Activated CD8-positive, alpha-beta T cell treated with anti-CD3 and anti-CD28 coated beads for 36 hours (primary cell): ENCODE measurements around the gene HM13. TPM values are rescaled to one million over a fixed set of nuclear protein-coding genes. Genes with fewer than 3 reads are reported as not detected.

Experiments used
- ATAC-seq: fragments of 200-7000 bp; cut with Tn5 transposase; one replicate; pipeline ENCODE4 v1.10.0; 2021; ENCODE audit warnings: mild to moderate bottlenecking, moderate library complexity
- CTCF ChIA-PET: fragments of 350-600 bp; sonication (Branson Sonifier 250); formaldehyde crosslinking; loops from one replicate; lab custom pipeline; 2021; ENCODE audit warnings: antibody characterized with exemption; lab: Charles Lee
- POLR2A ChIA-PET: fragments of 350-600 bp; sonication (Branson Sonifier 250); formaldehyde crosslinking; loops from one replicate; lab custom pipeline; 2021; ENCODE audit warnings: antibody characterized with exemption; lab: Charles Lee
- DNase-seq: peaks from one replicate; pipeline ENCODE4 v3.0.0-alpha.2; 2020
- H3K27ac Mint-ChIP-seq: one replicate; pipeline ENCODE4 v1.8.0; 2021; ENCODE audit warnings: mild to moderate bottlenecking, mixed read lengths
- H3K27me3 Mint-ChIP-seq: one replicate; pipeline ENCODE4 v1.8.0; 2021; ENCODE audit warnings: mixed read lengths
- H3K36me3 Mint-ChIP-seq: one replicate; pipeline ENCODE4 v1.8.0; 2021; ENCODE audit warnings: low read depth, mixed read lengths
- H3K4me1 Mint-ChIP-seq: one replicate; pipeline ENCODE4 v1.8.0; 2021; ENCODE audit warnings: low read depth, mixed read lengths
- H3K4me3 Mint-ChIP-seq: one replicate; pipeline ENCODE4 v1.8.0; 2021; ENCODE audit warnings: mild to moderate bottlenecking, moderate library complexity, mixed read lengths
- H3K9me3 Mint-ChIP-seq: one replicate; pipeline ENCODE4 v1.8.0; 2021; ENCODE audit warnings: mixed read lengths
- CTCF ChIP-seq: fragments of 200-600 bp; IDR thresholded peaks from one replicate; pipeline ENCODE4 v1.8.0; 2022; ENCODE audit warnings: antibody characterized with exemption, mild to moderate bottlenecking
- intact Hi-C: fragments of 100-400 bp; cut with micrococcal nuclease; formaldehyde crosslinking; loops from one replicate; pipeline ENCODE4 v1.10.0; 2022
- total RNA-seq, 2 experiments: library from RNA; stranded (reverse); gene quantifications; one replicate each; pipeline ENCODE4 v1.2.3, GENCODE V29; 2021

HM13 gene
- total RNA-seq, 2 experiments from 2014 or later, result 91.6 to 95.5 TPM

- CTCF ChIA-PET, result interaction anchor here (0.8 to 30.6 kb wide), 18 partner anchors 8 to 154 kb away, joined by 3 to 1008 read pairs (median 6); partner anchors contain the start of gene ID1
- H3K36me3 Mint-ChIP-seq, result peaks cover 48% of the 10 kb centered on the region
- H3K27me3 Mint-ChIP-seq, result no peaks in the 10 kb centered on the region
- POLR2A ChIA-PET, result interaction anchor here (1.0 to 1.9 kb wide), 5 partner anchors 9 to 53 kb away, joined by 3 to 9 read pairs (median 3); no protein-coding TSS in a partner anchor
- DNase-seq (no peak), ATAC-seq (no peak)
- peak overlapping the region; percentile 76 for H3K27ac Mint-ChIP-seq
- peaks cover 22% of the 10 kb centered on the region for H3K4me1 Mint-ChIP-seq
- intact Hi-C loops, result no loop called here
- TF ChIP-seq CTCF, result no peak
- no peaks in the 10 kb centered on the region for H3K9me3 Mint-ChIP-seq
- H3K4me3 Mint-ChIP-seq, result no peak overlapping the region
These were observed 45.5 kb downstream of the HM13 start for GRCh38 chr20:31559704-31560093.

- H3K27ac Mint-ChIP-seq, result peak overlapping the region; percentile 76
- ChIA-PET CTCF (interaction anchor here (0.8 to 30.6 kb wide), 21 partner anchors 9 to 163 kb away, joined by 3 to 1008 read pairs (median 6); partner anchors contain the start of gene ID1), POLR2A (interaction anchor here (0.6 to 1.9 kb wide), 6 partner anchors 9 to 104 kb away, joined by 3 to 9 read pairs (median 4); no protein-coding TSS in a partner anchor)
- ATAC-seq, result peak; percentile 80
- peaks cover 22% of the 10 kb centered on the region for H3K4me1 Mint-ChIP-seq
- peaks cover 45% of the 10 kb centered on the region for H3K36me3 Mint-ChIP-seq
- DNase-seq, result peak; percentile 88
- no peaks in the 10 kb centered on the region for H3K9me3 Mint-ChIP-seq
- H3K4me3 Mint-ChIP-seq, result no peak overlapping the region
- intact Hi-C loops, result no loop called here
- TF ChIP-seq CTCF, result peak; percentile 95
- H3K27me3 Mint-ChIP-seq, result no peaks in the 10 kb centered on the region
These were observed 46.0 kb downstream of the HM13 start for GRCh38 chr20:31560094-31560745.

- no peak for DNase-seq
- Mint-ChIP-seq H3K27me3 (no peaks in the 10 kb centered on the region), H3K4me1 (peaks cover 29% of the 10 kb centered on the region), H3K4me3 (no peak overlapping the region), H3K27ac (peak overlapping the region; percentile 4), H3K9me3 (no peaks in the 10 kb centered on the region), H3K36me3 (peaks cover 45% of the 10 kb centered on the region)
- CTCF ChIA-PET, result interaction anchor here (0.8 to 30.6 kb wide), 22 partner anchors 8 to 163 kb away, joined by 3 to 1008 read pairs (median 6); partner anchors contain the start of genes HM13 and ID1
- no peak for TF ChIP-seq CTCF
- no peak for ATAC-seq
- POLR2A ChIA-PET, result interaction anchor here (0.6 to 1.9 kb wide), 6 partner anchors 9 to 105 kb away, joined by 3 to 9 read pairs (median 4); no protein-coding TSS in a partner anchor
- intact Hi-C loops, result no loop called here
These were observed 46.7 kb downstream of the HM13 start for GRCh38 chr20:31560746-31561598.

- CTCF ChIA-PET, result interaction anchor here (0.7 to 30.6 kb wide), 15 partner anchors 9 to 144 kb away, joined by 3 to 1008 read pairs (median 8); partner anchors contain the start of gene ID1
- Mint-ChIP-seq H3K36me3 (peaks cover 41% of the 10 kb centered on the region), H3K27ac (no peak overlapping the region), H3K4me3 (no peak overlapping the region), H3K9me3 (no peaks in the 10 kb centered on the region), H3K27me3 (no peaks in the 10 kb centered on the region), H3K4me1 (peaks cover 39% of the 10 kb centered on the region)
- DNase-seq, result no peak
- POLR2A ChIA-PET, result interaction anchor here (0.6 to 1.3 kb wide), 5 partner anchors 9 to 26 kb away, joined by 3 to 4 read pairs (median 3); no protein-coding TSS in a partner anchor
- intact Hi-C loops, result no loop called here
- TF ChIP-seq CTCF, result no peak
- ATAC-seq, result no peak
These were observed 48.0 kb downstream of the HM13 start for GRCh38 chr20:31562241-31562640.
